Kidney (tissue), 14 donors: ENCODE measurements around the gene FBXL7. TPM values are rescaled to one million over a fixed set of nuclear protein-coding genes. Genes with fewer than 3 reads are reported as not detected.

Experiments
- DNase-seq, 5 donors: peaks; one replicate each; pipeline ENCODE4 v3.0.0-alpha.2; 2013 to 2020
- FAIRE-seq: peaks from 2 replicates; lab custom pipeline; 2012; peaks lifted over from hg19 to GRCh38; lab: Jason Lieb, UNC
- H3K27ac ChIP-seq, 2 donors: one replicate each; pipeline ENCODE4 v1.7.0; 2013; ENCODE audit warnings: low read depth in 2 of 2, low read length in 2 of 2, inconsistent platforms in 1 of 2
- H3K27me3 ChIP-seq: one replicate; pipeline ENCODE4 v1.7.1; 2013; ENCODE audit warnings: low read length, inconsistent platforms; ENCODE audit not compliant: control insufficient read depth, insufficient read depth
- H3K36me3 ChIP-seq, 3 donors: one replicate each; pipeline versions ENCODE4 v1.7.0 to v1.7.1; 2013; ENCODE audit warnings: low read length in 3 of 3, control low read depth in 1 of 3, inconsistent platforms in 1 of 3; ENCODE audit not compliant: insufficient read depth in 3 of 3, control insufficient read depth in 2 of 3
- H3K4me1 ChIP-seq, 3 donors: one replicate each; pipeline versions ENCODE4 v1.7.0 to v1.7.1; 2013; ENCODE audit warnings: low read length in 3 of 3, inconsistent platforms in 1 of 3, low read depth in 1 of 3; ENCODE audit not compliant: control insufficient read depth in 2 of 3, insufficient read depth in 2 of 3
- H3K4me3 ChIP-seq, 3 donors: one replicate each; pipeline versions ENCODE4 v1.7.0 to v1.8.1; 2013; ENCODE audit warnings: low read length in 3 of 3, control low read depth in 1 of 3, inconsistent platforms in 1 of 3
- H3K9ac ChIP-seq, 3 donors: one replicate each; pipeline versions ENCODE4 v1.7.0 to v1.7.1; 2013; ENCODE audit warnings: low read length in 3 of 3, control low read depth in 1 of 3, inconsistent platforms in 1 of 3
- H3K9me3 ChIP-seq, 3 donors: one replicate each; pipeline versions ENCODE4 v1.7.0 to v1.7.1; 2013; ENCODE audit warnings: low read length in 3 of 3, control low read depth in 1 of 3, inconsistent platforms in 1 of 3; ENCODE audit not compliant: control insufficient read depth in 2 of 3, insufficient read depth in 1 of 3
- intact Hi-C: fragments of 100-400 bp; cut with DNase I; formaldehyde crosslinking; loops from one replicate; pipeline ENCODE4 v1.11.1; 2022
- polyA plus RNA-seq: library from polyadenylated mRNA; stranded (reverse); fragments of 350-450 nt; fragmentation: Illumina TruSeq; extraction: RNeasy Lipid Tissue Mini Kit (QIAGEN cat#74804); gene quantifications from one replicate; pipeline ENCODE4 v1.2.3, GENCODE V29; 2014; ENCODE audit warnings: low read depth, low replicate concordance; ENCODE audit not compliant: insufficient read depth
- total RNA-seq: library from RNA; stranded (reverse); fragmentation: NEBNext Ultra II Directional; extraction: Animal tissue kit (Norgen Biotek cat#: 25700); gene quantifications from one replicate; pipeline ENCODE4 v1.2.1, GENCODE V29; 2021
- TF ChIP-seq, protein P1 (sequence below): IDR thresholded peaks from 3 replicates; pipeline ENCODE4 v1.5.1; 2012; ENCODE audit warnings: mild to moderate bottlenecking, moderate library complexity, borderline replicate concordance; ENCODE audit not compliant: insufficient read depth; ENCODE audit errors: extremely low read depth
- donor health status: control.
- donor health status: control.
- donor health status: control.
- donor health status: control.
- donor health status: control.
- donor health status: DM: yes; HTN: yes; CAD: no.
- donor health status: Normal renal cell carcinoma (clear cell type).

Gene FBXL7
- total and polyA plus RNA-seq, 2 donors from 2014 or later: 3.9 to 6.1 TPM

DNA sequence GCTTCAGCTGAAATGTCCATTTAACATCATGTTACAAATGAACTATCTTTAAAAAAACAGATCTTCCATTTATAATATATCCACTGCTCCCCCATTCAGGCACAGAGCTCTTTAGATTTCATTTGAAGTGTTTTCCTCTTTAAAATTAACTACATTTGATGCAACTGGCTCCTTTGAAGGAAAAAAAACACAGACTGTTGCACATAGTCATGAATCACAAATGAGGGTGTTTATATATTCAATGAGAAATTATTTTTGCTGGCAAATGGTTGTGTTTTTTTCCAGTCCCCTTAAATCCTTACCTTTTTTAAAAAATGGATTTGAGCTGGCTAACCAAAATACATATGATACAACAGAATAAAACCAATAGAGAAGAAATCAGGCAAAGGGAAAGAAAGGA is 240.4 kb downstream of the FBXL7 start:
- DNase-seq (no peak), FAIRE-seq (no peak)
- H3K9ac ChIP-seq: no peak overlapping the region
- intact Hi-C loops: no loop called here
- H3K4me3 ChIP-seq: no peak overlapping the region
- TF ChIP-seq, protein P1, sequence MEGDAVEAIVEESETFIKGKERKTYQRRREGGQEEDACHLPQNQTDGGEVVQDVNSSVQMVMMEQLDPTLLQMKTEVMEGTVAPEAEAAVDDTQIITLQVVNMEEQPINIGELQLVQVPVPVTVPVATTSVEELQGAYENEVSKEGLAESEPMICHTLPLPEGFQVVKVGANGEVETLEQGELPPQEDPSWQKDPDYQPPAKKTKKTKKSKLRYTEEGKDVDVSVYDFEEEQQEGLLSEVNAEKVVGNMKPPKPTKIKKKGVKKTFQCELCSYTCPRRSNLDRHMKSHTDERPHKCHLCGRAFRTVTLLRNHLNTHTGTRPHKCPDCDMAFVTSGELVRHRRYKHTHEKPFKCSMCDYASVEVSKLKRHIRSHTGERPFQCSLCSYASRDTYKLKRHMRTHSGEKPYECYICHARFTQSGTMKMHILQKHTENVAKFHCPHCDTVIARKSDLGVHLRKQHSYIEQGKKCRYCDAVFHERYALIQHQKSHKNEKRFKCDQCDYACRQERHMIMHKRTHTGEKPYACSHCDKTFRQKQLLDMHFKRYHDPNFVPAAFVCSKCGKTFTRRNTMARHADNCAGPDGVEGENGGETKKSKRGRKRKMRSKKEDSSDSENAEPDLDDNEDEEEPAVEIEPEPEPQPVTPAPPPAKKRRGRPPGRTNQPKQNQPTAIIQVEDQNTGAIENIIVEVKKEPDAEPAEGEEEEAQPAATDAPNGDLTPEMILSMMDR: no peak
- no peaks in the 10 kb centered on the region for H3K4me1 ChIP-seq
- H3K36me3 ChIP-seq: no peaks in the 10 kb centered on the region
- no peak overlapping the region for H3K27ac ChIP-seq
- no peaks in the 10 kb centered on the region for H3K27me3 ChIP-seq
- H3K9me3 ChIP-seq: no peaks in the 10 kb centered on the region

DNA sequence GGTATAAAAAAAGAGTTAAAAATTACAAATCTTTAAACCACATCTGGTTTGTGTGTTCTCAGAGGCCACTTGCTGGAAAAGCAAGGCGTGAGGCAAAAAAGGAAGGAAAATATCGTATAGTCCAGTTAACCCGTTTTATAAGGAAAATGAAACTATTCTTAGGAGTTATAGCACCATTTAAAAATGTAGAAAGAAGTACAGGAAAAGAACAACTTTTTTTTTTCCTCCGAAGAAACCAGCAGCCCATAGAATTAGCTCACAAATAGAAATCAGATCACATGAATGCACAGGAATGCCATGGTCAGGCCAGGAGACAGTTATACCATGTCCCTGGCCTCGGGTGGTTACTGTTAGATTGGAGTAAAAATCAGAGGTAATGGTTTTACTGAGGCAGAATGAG is 241.6 kb downstream of the FBXL7 start:
- Histone ChIP-seq H3K27ac (no peak overlapping the region), H3K4me1 (no peaks in the 10 kb centered on the region), H3K27me3 (no peaks in the 10 kb centered on the region), H3K9ac (no peak overlapping the region), H3K9me3 (no peaks in the 10 kb centered on the region), H3K4me3 (no peak overlapping the region), H3K36me3 (no peaks in the 10 kb centered on the region)
- intact Hi-C loops: no loop called here
- DNase-seq (no peak), FAIRE-seq (no peak)
- TF ChIP-seq, protein P1: no peak

DNA sequence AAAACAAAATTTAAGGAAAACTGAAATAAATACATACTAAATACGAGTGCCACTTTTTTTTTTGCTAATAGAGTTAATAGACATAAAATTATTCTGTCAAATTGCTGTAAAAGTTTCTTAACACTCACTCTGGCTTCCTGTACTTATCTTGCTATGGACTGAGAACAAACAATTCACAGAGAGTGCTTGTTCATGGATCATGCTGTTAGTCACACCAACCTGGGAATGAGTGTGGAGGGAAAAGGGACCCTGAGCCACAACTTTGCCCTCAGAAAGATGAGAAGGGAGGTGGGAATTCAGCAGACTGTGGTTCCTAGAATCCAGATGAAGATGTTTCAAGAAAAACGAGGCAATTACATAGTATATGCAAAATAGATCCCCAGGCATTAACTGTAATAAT is 246.9 kb downstream of the FBXL7 start:
- Histone ChIP-seq H3K9ac (no peak overlapping the region), H3K36me3 (no peaks in the 10 kb centered on the region), H3K9me3 (no peaks in the 10 kb centered on the region), H3K4me3 (no peak overlapping the region), H3K4me1 (no peaks in the 10 kb centered on the region), H3K27ac (no peak overlapping the region), H3K27me3 (no peaks in the 10 kb centered on the region)
- TF ChIP-seq, protein P1: no peak
- FAIRE-seq (no peak), DNase-seq (no peak)
- intact Hi-C loops: no loop called here

DNA sequence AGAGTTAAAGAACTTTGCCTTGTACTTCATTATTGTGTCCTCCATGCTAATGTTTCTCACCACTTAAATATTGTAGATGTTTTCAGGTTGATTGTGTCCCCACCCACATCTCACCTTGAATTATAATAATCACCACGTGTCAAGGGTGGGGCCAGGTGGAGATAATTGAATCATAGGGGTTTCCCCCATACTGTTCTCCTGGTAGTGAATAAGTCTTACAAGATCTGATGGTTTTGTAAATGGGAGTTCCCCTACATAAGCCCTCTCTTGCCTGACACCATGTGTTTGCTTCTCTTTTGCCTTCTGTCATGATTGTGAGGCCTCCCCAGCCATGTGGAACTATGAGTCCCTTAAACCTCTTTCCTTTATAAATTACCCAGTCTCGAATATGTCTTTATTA is 248.3 kb downstream of the FBXL7 start:
- no peak for FAIRE-seq
- TF ChIP-seq, protein P1: no peak

More for the DNA sequence above, 248.3 kb downstream of the FBXL7 start:
- Histone ChIP-seq H3K36me3 (no peaks in the 10 kb centered on the region), H3K9me3 (no peaks in the 10 kb centered on the region), H3K4me1 (peaks cover 0 to 3% (median 0%) of the 10 kb centered on the region in 3 donors), H3K4me3 (no peak overlapping the region), H3K27ac (no peak overlapping the region), H3K27me3 (no peaks in the 10 kb centered on the region), H3K9ac (no peak overlapping the region)
- intact Hi-C loops: no loop called here
- no peak for DNase-seq
